ENCODE measurements around the gene ABLIM1.

DNA sequence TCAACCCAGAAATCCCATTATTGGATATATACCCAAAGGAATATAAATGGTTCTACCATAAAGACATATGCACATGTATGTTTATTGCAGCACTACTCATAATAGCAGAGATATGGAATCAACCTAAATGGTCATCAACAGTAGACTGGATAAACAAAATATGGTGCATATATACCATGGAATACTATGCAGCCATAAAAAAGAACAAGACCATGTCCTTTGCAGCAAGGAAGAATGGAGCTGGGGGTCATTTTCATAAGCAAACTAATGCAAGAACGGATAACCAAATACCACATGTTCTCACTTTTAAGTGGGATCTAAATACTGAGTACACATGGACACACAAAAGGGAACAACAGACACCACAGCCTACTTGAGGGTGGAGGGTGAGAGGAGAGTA, 251.6 kb downstream of the ABLIM1 start:
- TF ChIP-seq, protein P1, sequence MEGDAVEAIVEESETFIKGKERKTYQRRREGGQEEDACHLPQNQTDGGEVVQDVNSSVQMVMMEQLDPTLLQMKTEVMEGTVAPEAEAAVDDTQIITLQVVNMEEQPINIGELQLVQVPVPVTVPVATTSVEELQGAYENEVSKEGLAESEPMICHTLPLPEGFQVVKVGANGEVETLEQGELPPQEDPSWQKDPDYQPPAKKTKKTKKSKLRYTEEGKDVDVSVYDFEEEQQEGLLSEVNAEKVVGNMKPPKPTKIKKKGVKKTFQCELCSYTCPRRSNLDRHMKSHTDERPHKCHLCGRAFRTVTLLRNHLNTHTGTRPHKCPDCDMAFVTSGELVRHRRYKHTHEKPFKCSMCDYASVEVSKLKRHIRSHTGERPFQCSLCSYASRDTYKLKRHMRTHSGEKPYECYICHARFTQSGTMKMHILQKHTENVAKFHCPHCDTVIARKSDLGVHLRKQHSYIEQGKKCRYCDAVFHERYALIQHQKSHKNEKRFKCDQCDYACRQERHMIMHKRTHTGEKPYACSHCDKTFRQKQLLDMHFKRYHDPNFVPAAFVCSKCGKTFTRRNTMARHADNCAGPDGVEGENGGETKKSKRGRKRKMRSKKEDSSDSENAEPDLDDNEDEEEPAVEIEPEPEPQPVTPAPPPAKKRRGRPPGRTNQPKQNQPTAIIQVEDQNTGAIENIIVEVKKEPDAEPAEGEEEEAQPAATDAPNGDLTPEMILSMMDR (conservative IDR thresholded peaks at IDR 0.05; ENCODE audit: low read depth in 2 of 2): no peak
- TF ChIP-seq, protein P2, sequence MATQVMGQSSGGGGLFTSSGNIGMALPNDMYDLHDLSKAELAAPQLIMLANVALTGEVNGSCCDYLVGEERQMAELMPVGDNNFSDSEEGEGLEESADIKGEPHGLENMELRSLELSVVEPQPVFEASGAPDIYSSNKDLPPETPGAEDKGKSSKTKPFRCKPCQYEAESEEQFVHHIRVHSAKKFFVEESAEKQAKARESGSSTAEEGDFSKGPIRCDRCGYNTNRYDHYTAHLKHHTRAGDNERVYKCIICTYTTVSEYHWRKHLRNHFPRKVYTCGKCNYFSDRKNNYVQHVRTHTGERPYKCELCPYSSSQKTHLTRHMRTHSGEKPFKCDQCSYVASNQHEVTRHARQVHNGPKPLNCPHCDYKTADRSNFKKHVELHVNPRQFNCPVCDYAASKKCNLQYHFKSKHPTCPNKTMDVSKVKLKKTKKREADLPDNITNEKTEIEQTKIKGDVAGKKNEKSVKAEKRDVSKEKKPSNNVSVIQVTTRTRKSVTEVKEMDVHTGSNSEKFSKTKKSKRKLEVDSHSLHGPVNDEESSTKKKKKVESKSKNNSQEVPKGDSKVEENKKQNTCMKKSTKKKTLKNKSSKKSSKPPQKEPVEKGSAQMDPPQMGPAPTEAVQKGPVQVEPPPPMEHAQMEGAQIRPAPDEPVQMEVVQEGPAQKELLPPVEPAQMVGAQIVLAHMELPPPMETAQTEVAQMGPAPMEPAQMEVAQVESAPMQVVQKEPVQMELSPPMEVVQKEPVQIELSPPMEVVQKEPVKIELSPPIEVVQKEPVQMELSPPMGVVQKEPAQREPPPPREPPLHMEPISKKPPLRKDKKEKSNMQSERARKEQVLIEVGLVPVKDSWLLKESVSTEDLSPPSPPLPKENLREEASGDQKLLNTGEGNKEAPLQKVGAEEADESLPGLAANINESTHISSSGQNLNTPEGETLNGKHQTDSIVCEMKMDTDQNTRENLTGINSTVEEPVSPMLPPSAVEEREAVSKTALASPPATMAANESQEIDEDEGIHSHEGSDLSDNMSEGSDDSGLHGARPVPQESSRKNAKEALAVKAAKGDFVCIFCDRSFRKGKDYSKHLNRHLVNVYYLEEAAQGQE (IDR thresholded peaks at IDR 0.05; ENCODE audit: unreplicated experiment): no peak
- no peak for TF ChIP-seq POLR2AphosphoS5 (IDR thresholded peaks at IDR 0.05; ENCODE audit: low read depth)
